Body of pancreas (tissue), 4 donors: ENCODE measurements around the gene FRG2B. TPM values are rescaled to one million over a fixed set of nuclear protein-coding genes. Genes with fewer than 3 reads are reported as not detected.
A peak's percentile ranks its signal among the peaks of the same experiment; 100 is the strongest.
"Not testable (repeated sequence)": the region's sequence is repeated elsewhere in the genome, so short reads cannot be mapped to it uniquely, and the experiment has no call there.

Source experiments
- ATAC-seq: fragments of 150-250 bp; one replicate; pipeline ENCODE4 v1.9.1; 2016
- DNase-seq, 4 donors: peaks; one replicate each; pipeline ENCODE4 v3.0.0-alpha.2; 2019
- H3K27ac ChIP-seq, 4 donors: fragments of 200-600 bp; sonication (generic); 1 replicate in 3 of 4; 2 replicates in 1 of 4; pipeline versions ENCODE4 v1.5.1 to v1.6.1; 2016 to 2019; ENCODE audit warnings: mild to moderate bottlenecking in 1 of 4, mixed read lengths in 1 of 4, moderate library complexity in 1 of 4
- H3K27me3 ChIP-seq, 2 donors: fragments of 200-600 bp; sonication (generic); one replicate each; pipeline ENCODE4 v1.6.0; 2016; ENCODE audit warnings: mild to moderate bottlenecking in 1 of 2
- H3K36me3 ChIP-seq, 2 donors: fragments of 200-600 bp; sonication (generic); replicated peaks in 1 of 2; 2 replicates each; pipeline ENCODE4 v1.5.1; 2016; ENCODE audit warnings: low read depth in 2 of 2; ENCODE audit not compliant: insufficient read depth in 1 of 2
- H3K4me1 ChIP-seq: fragments of 200-600 bp; sonication (generic); one replicate; pipeline ENCODE4 v1.6.0; 2016
- H3K4me3 ChIP-seq, 2 donors: fragments of 200-600 bp; sonication (generic); 1 replicate in 1 of 2; 2 replicates in 1 of 2; pipeline ENCODE4 v1.5.1; 2016 to 2019
- H3K9me3 ChIP-seq, 3 donors: fragments of 200-600 bp; sonication (generic); 1 replicate in 2 of 3; 2 replicates in 1 of 3; pipeline ENCODE4 v1.5.1; 2016
- POLR2A ChIP-seq, 3 donors: fragments of 450-650 bp; IDR thresholded peaks; one replicate each; pipeline ENCODE4 v1.6.1; 2016; ENCODE audit warnings: antibody characterized with exemption in 3 of 3, mild to moderate bottlenecking in 2 of 3
- WGBS, 2 donors: methylation state at CpG; one replicate each; pipeline ENCODE4 v1.1.5; 2017; 5-methylcytosine and 5-hydroxymethylcytosine counted together
- intact Hi-C: fragments of 100-400 bp; cut with DNase I; formaldehyde crosslinking; loops from one replicate; pipeline ENCODE4 v1.15.1; 2023
- total RNA-seq, 2 donors: library from RNA; depleted of rRNA; stranded (reverse); fragments of >200 nt; gene quantifications; one replicate each; pipeline ENCODE4 v1.1.0, GENCODE V29; 2016
- TF ChIP-seq, protein P1 (sequence below), 7 experiments: fragments of 450-650 bp in 4 of 7; fragments of 200-600 bp in 3 of 7; sonication (generic) in 3 of 7; IDR thresholded peaks; one replicate each; pipeline ENCODE4 v1.5.1; 2016 to 2019; ENCODE audit warnings: antibody characterized with exemption in 7 of 7

FRG2B gene
- total RNA-seq, 2 donors from 2014 or later: not detected

DNA sequence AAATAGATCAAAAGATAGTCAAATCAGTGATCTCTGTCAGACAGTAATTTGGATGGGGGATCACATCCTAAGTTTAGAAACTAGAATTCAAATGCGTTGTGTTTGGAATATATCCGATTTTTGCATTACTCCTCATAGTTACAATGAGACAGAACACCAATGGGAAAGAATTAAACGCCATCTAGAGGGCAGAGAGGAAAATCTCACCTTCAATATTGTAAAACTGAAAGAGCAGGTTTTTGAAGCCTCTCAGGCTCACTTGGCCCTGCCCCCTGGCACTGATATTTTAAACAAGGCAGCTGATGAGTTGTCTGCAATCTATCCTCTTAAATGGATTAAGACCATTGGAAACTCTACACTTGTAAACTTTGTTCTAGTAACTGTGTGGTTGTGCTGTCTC is 17.7 kb downstream of the FRG2B start:
- intact Hi-C loops: no loop called here
- H3K9me3 ChIP-seq: no peaks in the 10 kb centered on the region
- no peak overlapping the region for H3K27ac ChIP-seq
- no peaks in the 10 kb centered on the region for H3K36me3 ChIP-seq
- no peaks in the 10 kb centered on the region for H3K27me3 ChIP-seq
- WGBS, 2 donors: 7 to 8% methylated on average over 3 of the region's 3 CpGs
- H3K4me3 ChIP-seq: no peak overlapping the region
- no peak for DNase-seq
- TF ChIP-seq, protein P1, sequence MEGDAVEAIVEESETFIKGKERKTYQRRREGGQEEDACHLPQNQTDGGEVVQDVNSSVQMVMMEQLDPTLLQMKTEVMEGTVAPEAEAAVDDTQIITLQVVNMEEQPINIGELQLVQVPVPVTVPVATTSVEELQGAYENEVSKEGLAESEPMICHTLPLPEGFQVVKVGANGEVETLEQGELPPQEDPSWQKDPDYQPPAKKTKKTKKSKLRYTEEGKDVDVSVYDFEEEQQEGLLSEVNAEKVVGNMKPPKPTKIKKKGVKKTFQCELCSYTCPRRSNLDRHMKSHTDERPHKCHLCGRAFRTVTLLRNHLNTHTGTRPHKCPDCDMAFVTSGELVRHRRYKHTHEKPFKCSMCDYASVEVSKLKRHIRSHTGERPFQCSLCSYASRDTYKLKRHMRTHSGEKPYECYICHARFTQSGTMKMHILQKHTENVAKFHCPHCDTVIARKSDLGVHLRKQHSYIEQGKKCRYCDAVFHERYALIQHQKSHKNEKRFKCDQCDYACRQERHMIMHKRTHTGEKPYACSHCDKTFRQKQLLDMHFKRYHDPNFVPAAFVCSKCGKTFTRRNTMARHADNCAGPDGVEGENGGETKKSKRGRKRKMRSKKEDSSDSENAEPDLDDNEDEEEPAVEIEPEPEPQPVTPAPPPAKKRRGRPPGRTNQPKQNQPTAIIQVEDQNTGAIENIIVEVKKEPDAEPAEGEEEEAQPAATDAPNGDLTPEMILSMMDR (IDR thresholded peaks at IDR 0.05): peak; percentile 10 to 61 (median 48)
- no peak for TF ChIP-seq POLR2A (IDR thresholded peaks at IDR 0.05)
- no peak for ATAC-seq
- no peaks in the 10 kb centered on the region for H3K4me1 ChIP-seq

- ATAC-seq, H3K9me3 ChIP-seq, H3K4me3 ChIP-seq, H3K27me3 ChIP-seq, H3K4me1 ChIP-seq, DNase-seq, H3K27ac ChIP-seq, intact Hi-C loops, H3K36me3 ChIP-seq: not testable (repeated sequence)
- 52 to 61% methylated on average over 2 of the region's 2 CpGs for WGBS, 2 donors
Observed at GRCh38 chr10:133603434-133603833, 23.2 kb downstream of the FRG2B start.

DNA sequence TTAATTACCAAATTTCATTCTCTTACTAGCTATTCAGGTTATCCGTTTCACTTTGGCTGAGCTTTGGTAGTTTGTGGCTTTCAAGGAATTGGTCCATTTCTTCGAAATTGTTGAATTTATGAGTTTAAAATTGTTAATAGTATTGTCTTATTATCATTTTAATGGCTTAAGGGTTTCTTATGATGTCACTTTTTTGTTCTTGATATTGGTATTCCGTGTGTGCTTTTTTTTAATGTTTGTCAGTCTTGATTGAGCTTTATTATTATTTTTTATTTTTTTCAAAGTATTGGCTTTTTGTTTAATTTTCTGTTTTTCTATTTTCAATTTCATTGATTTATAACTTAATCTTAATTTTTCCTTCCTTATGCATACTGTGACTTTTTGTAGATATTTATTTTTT is 25.9 kb downstream of the FRG2B start:
- no peak for TF ChIP-seq POLR2A (IDR thresholded peaks at IDR 0.05)
- TF ChIP-seq, protein P1 (IDR thresholded peaks at IDR 0.05): no peak
- Histone ChIP-seq H3K27me3 (no peaks in the 10 kb centered on the region), H3K4me3 (no peak overlapping the region), H3K9me3 (no peaks in the 10 kb centered on the region), H3K36me3 (no peaks in the 10 kb centered on the region), H3K27ac (no peak overlapping the region), H3K4me1 (no peaks in the 10 kb centered on the region)
- intact Hi-C loops: no loop called here
- no peak for ATAC-seq
- DNase-seq: no peak
- WGBS, 2 donors: 66 to 67% methylated on average over 3 of the region's 3 CpGs

DNA sequence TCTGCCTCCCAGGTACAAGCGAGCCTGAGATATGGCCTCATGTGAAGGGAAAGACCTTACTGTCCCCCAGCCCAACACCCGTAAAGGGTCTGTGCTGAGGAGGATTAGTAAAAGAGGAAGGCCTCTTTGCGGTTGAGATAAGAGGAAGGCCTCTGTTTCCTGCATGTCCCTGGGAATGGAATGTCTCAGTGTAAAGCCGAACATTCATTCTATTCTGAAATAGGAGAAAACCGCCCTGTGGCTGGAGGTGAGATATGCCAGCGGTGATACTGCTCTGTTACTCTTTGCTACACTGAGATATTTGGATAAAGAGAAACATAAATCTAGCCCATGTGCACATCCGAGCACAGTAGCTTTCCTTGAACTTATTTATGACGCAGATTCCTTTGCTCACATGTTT is 26.7 kb downstream of the FRG2B start:
- H3K27ac ChIP-seq, H3K4me1 ChIP-seq, ATAC-seq, H3K4me3 ChIP-seq, intact Hi-C loops, H3K27me3 ChIP-seq, H3K9me3 ChIP-seq, H3K36me3 ChIP-seq, DNase-seq: not testable (repeated sequence)
- WGBS, 2 donors: 58 to 76% methylated on average over 8 of the region's 8 CpGs

DNA sequence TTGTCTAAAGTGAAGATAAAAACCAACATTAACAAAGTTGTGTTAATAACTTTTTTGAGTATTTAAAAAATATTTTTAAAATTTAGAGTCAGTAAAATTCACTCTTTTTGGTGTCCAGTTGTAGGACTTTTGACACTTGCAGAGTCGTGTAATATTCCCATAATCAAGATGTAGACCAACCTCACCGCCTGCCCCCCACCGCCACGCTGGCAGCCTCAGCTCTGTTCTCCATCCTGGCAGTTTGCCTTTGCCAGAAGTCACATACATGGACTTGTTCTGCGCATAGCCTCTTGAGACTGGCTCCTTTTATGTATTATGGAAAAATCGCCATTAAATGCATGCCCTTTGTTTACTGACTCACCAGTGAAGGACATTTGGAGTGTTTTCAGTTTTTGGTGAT is 33.9 kb downstream of the FRG2B start:
- no peak overlapping the region for H3K27ac ChIP-seq
- no peaks in the 10 kb centered on the region for H3K36me3 ChIP-seq
- DNase-seq (no peak), ATAC-seq (no peak)
- no peak for TF ChIP-seq POLR2A (IDR thresholded peaks at IDR 0.05)
- TF ChIP-seq, protein P1 (IDR thresholded peaks at IDR 0.05): no peak
- 64 to 72% methylated on average over 6 of the region's 6 CpGs for WGBS, 2 donors
- H3K4me3 ChIP-seq: no peak overlapping the region
- no peaks in the 10 kb centered on the region for H3K9me3 ChIP-seq
- H3K27me3 ChIP-seq: no peaks in the 10 kb centered on the region
- no peaks in the 10 kb centered on the region for H3K4me1 ChIP-seq
- intact Hi-C loops: no loop called here

DNA sequence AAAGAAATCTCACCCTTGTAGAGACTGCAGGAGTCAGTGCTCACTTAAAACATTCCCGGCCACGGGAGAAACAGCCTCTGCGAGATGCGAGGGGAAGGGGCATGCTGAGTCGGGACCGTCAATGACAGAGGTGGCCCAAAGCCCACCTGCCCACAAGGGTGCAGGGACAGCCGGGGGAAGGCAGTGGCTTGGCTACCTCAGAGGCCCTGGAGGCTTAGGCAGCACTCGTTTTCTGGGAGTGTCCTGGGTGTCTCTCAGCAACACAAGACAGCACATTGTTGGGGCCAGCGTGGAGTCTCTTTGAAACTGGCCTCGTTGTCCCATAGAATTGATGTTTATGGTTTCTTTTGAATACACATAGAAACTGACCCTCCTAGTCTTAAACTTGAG is 35.6 kb downstream of the FRG2B start:
- Histone ChIP-seq H3K4me1 (no peaks in the 10 kb centered on the region), H3K9me3 (no peaks in the 10 kb centered on the region), H3K27ac (no peak overlapping the region), H3K27me3 (no peaks in the 10 kb centered on the region), H3K4me3 (no peak overlapping the region), H3K36me3 (no peaks in the 10 kb centered on the region)
- WGBS, 2 donors: 60 to 78% methylated on average over 9 to 10 of the region's 10 CpGs
- DNase-seq (no peak), ATAC-seq (no peak)
- TF ChIP-seq, protein P1 (IDR thresholded peaks at IDR 0.05): no peak
- no peak for TF ChIP-seq POLR2A (IDR thresholded peaks at IDR 0.05)
- intact Hi-C loops: no loop called here
